Measurements from ENCODE around the gene CDH13. TPM values are rescaled to one million over a fixed set of nuclear protein-coding genes. Genes with fewer than 3 reads are reported as not detected.

CDH13 gene
- total RNA-seq, 4 donors from 2014 or later, result 2.0 to 6.6 (median 4.1) TPM; not detected in 1

GRCh38 chr16:82987767-82988166 is 361.0 kb downstream of the CDH13 start:
- H3K27me3 ChIP-seq, result no peaks in the 10 kb centered on the region
- H3K27ac ChIP-seq, result no peak overlapping the region
- H3K4me1 ChIP-seq, result no peaks in the 10 kb centered on the region
- no peaks in the 10 kb centered on the region for H3K9me3 ChIP-seq
- TF ChIP-seq CTCF (IDR thresholded peaks at IDR 0.05) (no peak), POLR2A (IDR thresholded peaks at IDR 0.05) (no peak)
- no peak for DNase-seq
- no peak overlapping the region for H3K4me3 ChIP-seq
- no peaks in the 10 kb centered on the region for H3K36me3 ChIP-seq

- no peak overlapping the region for H3K27ac ChIP-seq
- no peaks in the 10 kb centered on the region for H3K27me3 ChIP-seq
- no peak for TF ChIP-seq CTCF (IDR thresholded peaks at IDR 0.05)
- TF ChIP-seq POLR2A (IDR thresholded peaks at IDR 0.05), result no peak
- no peaks in the 10 kb centered on the region for H3K4me1 ChIP-seq
- H3K4me3 ChIP-seq, result no peak overlapping the region
- H3K36me3 ChIP-seq, result no peaks in the 10 kb centered on the region
- H3K9me3 ChIP-seq, result no peaks in the 10 kb centered on the region
- no peak for DNase-seq
These were observed 363.4 kb downstream of the CDH13 start for GRCh38 chr16:82990155-82990554.

GRCh38 chr16:82991410-82991809 is 364.6 kb downstream of the CDH13 start:
- peak overlapping the region in 3 of 4 donors; percentile 31 to 79 (median 75) for H3K27ac ChIP-seq
- DNase-seq, result peak in 1 of 3 donors; percentile 57

GRCh38 chr16:82991966-82992675 is 365.4 kb downstream of the CDH13 start:
- TF ChIP-seq POLR2A (IDR thresholded peaks at IDR 0.05), result no peak
- peak overlapping the region in 3 of 4 donors; percentile 31 to 79 (median 75) for H3K27ac ChIP-seq
- no peaks in the 10 kb centered on the region for H3K36me3 ChIP-seq
- DNase-seq, result no peak
- H3K9me3 ChIP-seq, result no peaks in the 10 kb centered on the region
- H3K27me3 ChIP-seq, result no peaks in the 10 kb centered on the region
- peaks cover 0 to 4% (median 0%) of the 10 kb centered on the region in 4 donors for H3K4me1 ChIP-seq
- H3K4me3 ChIP-seq, result no peak overlapping the region

More at GRCh38 chr16:82991410-82991809, 364.6 kb downstream of the CDH13 start:
- TF ChIP-seq POLR2A (IDR thresholded peaks at IDR 0.05), result no peak
- no peak for TF ChIP-seq CTCF (IDR thresholded peaks at IDR 0.05)
- no peaks in the 10 kb centered on the region for H3K9me3 ChIP-seq
- no peaks in the 10 kb centered on the region for H3K36me3 ChIP-seq
- H3K4me3 ChIP-seq, result no peak overlapping the region
- peaks cover 0 to 3% (median 0%) of the 10 kb centered on the region in 4 donors for H3K4me1 ChIP-seq
- H3K27me3 ChIP-seq, result no peaks in the 10 kb centered on the region

- Histone ChIP-seq H3K9me3 (no peaks in the 10 kb centered on the region), H3K27me3 (no peaks in the 10 kb centered on the region), H3K4me1 (peaks cover 0 to 4% (median 0%) of the 10 kb centered on the region in 4 donors), H3K36me3 (no peaks in the 10 kb centered on the region), H3K27ac (peak overlapping the region in 3 of 4 donors; percentile 31 to 79 (median 75)), H3K4me3 (no peak overlapping the region)
- no peak for DNase-seq
- TF ChIP-seq POLR2A (IDR thresholded peaks at IDR 0.05), result no peak
- no peak for TF ChIP-seq CTCF (IDR thresholded peaks at IDR 0.05)
These were observed 366.0 kb downstream of the CDH13 start for GRCh38 chr16:82992786-82993185.

- Histone ChIP-seq H3K4me1 (peaks cover 0 to 4% (median 0%) of the 10 kb centered on the region in 4 donors), H3K36me3 (no peaks in the 10 kb centered on the region), H3K4me3 (no peak overlapping the region), H3K9me3 (no peaks in the 10 kb centered on the region), H3K27ac (peak overlapping the region in 2 of 4 donors; percentile 75 to 79), H3K27me3 (no peaks in the 10 kb centered on the region)
- TF ChIP-seq POLR2A (IDR thresholded peaks at IDR 0.05) (no peak), CTCF (IDR thresholded peaks at IDR 0.05) (no peak)
- no peak for DNase-seq
These were observed 366.6 kb downstream of the CDH13 start for GRCh38 chr16:82993415-82993814.

Data from Peyer's patch (tissue), 4 donors.